IMR-90 (cell line): ENCODE measurements around the gene DNAJC17. TPM values are rescaled to one million over a fixed set of nuclear protein-coding genes. Genes with fewer than 3 reads are reported as not detected.

Experiments used
- ATAC-seq: fragments of 200-7000 bp; cut with Tn5 transposase; 2 replicates; pipeline ENCODE4 v1.9.1; 2020; ENCODE audit warnings: low read depth, mild to moderate bottlenecking, moderate library complexity
- BruUV-seq: library from RNA; stranded (reverse); fragments of 400-500 nt; replicated peaks from 2 replicates; lab custom pipeline; 2021; lab: Mats Ljungman, UMichigan
- CTCF ChIA-PET: fragments of 300-600 bp; formaldehyde crosslinking; extraction: SDS; loops from one replicate; lab custom pipeline; 2021; ENCODE audit warnings: antibody characterized with exemption; lab: Yijun Ruan, JAX
- POLR2A ChIA-PET: fragments of 300-600 bp; sonication (Branson Sonifier 250); formaldehyde crosslinking; loops from one replicate; lab custom pipeline; 2022; ENCODE audit warnings: antibody characterized with exemption; ENCODE audit not compliant: unreplicated experiment; lab: Charles Lee
- DNase-seq: peaks from one replicate; pipeline ENCODE4 v3.0.0; 2013
- H2AFZ ChIP-seq: replicated peaks from 2 replicates; pipeline ENCODE3; 2013; ENCODE audit warnings: low read length, mild to moderate bottlenecking; ENCODE audit not compliant: poor library complexity
- H2AK5ac ChIP-seq: 2 replicates; pipeline ENCODE4 v1.6.1; 2013; ENCODE audit warnings: low read depth, low read length, inconsistent platforms
- H2AK9ac ChIP-seq: replicated peaks from 2 replicates; pipeline ENCODE3; 2013; ENCODE audit warnings: mild to moderate bottlenecking, low read depth, low read length, moderate library complexity; ENCODE audit not compliant: poor library complexity
- H2BK120ac ChIP-seq: 2 replicates; pipeline ENCODE4 v1.6.1; 2013; ENCODE audit warnings: low read depth, low read length, inconsistent platforms
- H2BK15ac ChIP-seq: 3 replicates; pipeline ENCODE4 v1.6.1; 2013; ENCODE audit warnings: low read depth, low read length, inconsistent platforms
- H2BK20ac ChIP-seq: 2 replicates; pipeline ENCODE4 v1.6.1; 2013; ENCODE audit warnings: low read depth, mild to moderate bottlenecking, inconsistent platforms, low read length, moderate library complexity
- H2BK5ac ChIP-seq: 2 replicates; pipeline ENCODE4 v1.6.1; 2013; ENCODE audit warnings: mild to moderate bottlenecking, low read depth, low read length, inconsistent platforms; ENCODE audit not compliant: poor library complexity, severe bottlenecking
- H3K14ac ChIP-seq: replicated peaks from 2 replicates; pipeline ENCODE4 v1.6.1; 2013; ENCODE audit warnings: low read depth, low read length, inconsistent platforms
- H3K18ac ChIP-seq: 2 replicates; pipeline ENCODE4 v1.6.1; 2013; ENCODE audit warnings: low read depth, low read length, control low read depth
- H3K23ac ChIP-seq: 2 replicates; pipeline ENCODE4 v1.6.1; 2013; ENCODE audit warnings: low read depth, low read length, inconsistent platforms
- H3K27ac ChIP-seq: 2 replicates; pipeline ENCODE4 v1.5.1; 2013; ENCODE audit warnings: mild to moderate bottlenecking, control low read depth, low read length; ENCODE audit not compliant: insufficient read depth
- H3K27me3 ChIP-seq: 2 replicates; pipeline ENCODE4 v1.6.1; 2013; ENCODE audit warnings: low read length; ENCODE audit not compliant: control insufficient read depth, insufficient read depth
- H3K36me3 ChIP-seq: 2 replicates; pipeline ENCODE4 v1.6.1; 2013; ENCODE audit warnings: low read length, mixed read lengths; ENCODE audit not compliant: control insufficient read depth, insufficient read depth
- H3K4ac ChIP-seq: 2 replicates; pipeline ENCODE4 v1.6.1; 2013; ENCODE audit warnings: low read depth, low read length, inconsistent platforms
- H3K4me1 ChIP-seq: 2 replicates; pipeline ENCODE4 v1.6.1; 2013; ENCODE audit warnings: low read length, mixed read lengths; ENCODE audit not compliant: control insufficient read depth, insufficient read depth
- H3K4me2 ChIP-seq: 2 replicates; pipeline ENCODE4 v1.6.1; 2013; ENCODE audit warnings: low read depth, mild to moderate bottlenecking, control low read depth, low read length, moderate library complexity
- H3K4me3 ChIP-seq: 2 replicates; pipeline ENCODE4 v1.5.1; 2013; ENCODE audit warnings: low read depth, mild to moderate bottlenecking, control low read depth, low read length, moderate library complexity; ENCODE audit not compliant: insufficient read depth
- H3K56ac ChIP-seq: 2 replicates; pipeline ENCODE4 v1.6.1; 2013; ENCODE audit warnings: low read length, inconsistent platforms; ENCODE audit not compliant: insufficient read depth; ENCODE audit errors: extremely low read depth
- H3K79me1 ChIP-seq, 2 experiments: 2 replicates each; pipeline ENCODE4 v1.6.1; 2013; ENCODE audit warnings: low read length in 2 of 2, inconsistent platforms in 1 of 2, low read depth in 1 of 2
- H3K9ac ChIP-seq: 2 replicates; pipeline ENCODE4 v1.6.1; 2013; ENCODE audit warnings: low read depth, low read length, control low read depth
- H3K9me1 ChIP-seq: 2 replicates; pipeline ENCODE4 v1.6.1; 2013; ENCODE audit warnings: low read length, inconsistent platforms; ENCODE audit not compliant: insufficient read depth
- H3K9me3 ChIP-seq: 2 replicates; pipeline ENCODE4 v1.6.1; 2013; ENCODE audit warnings: low read length; ENCODE audit not compliant: control insufficient read depth, insufficient read depth
- H4K20me1 ChIP-seq: 2 replicates; pipeline ENCODE4 v1.6.1; 2013; ENCODE audit warnings: low read length, inconsistent platforms; ENCODE audit not compliant: insufficient read depth
- H4K5ac ChIP-seq: 2 replicates; pipeline ENCODE4 v1.6.1; 2013; ENCODE audit warnings: mild to moderate bottlenecking, low read depth, low read length, control low read depth
- H4K8ac ChIP-seq, 2 experiments: 2 replicates each; pipeline ENCODE4 v1.6.1; 2013; ENCODE audit warnings: low read depth in 2 of 2, low read length in 2 of 2, control low read depth in 1 of 2, inconsistent platforms in 1 of 2
- H4K91ac ChIP-seq: 2 replicates; pipeline ENCODE4 v1.6.1; 2013; ENCODE audit warnings: low read depth, low read length, inconsistent platforms; ENCODE audit not compliant: insufficient read depth
- BHLHE40 ChIP-seq: fragments of 150-350 bp; IDR thresholded peaks from 2 replicates; pipeline ENCODE4 v1.6.1; 2016; ENCODE audit warnings: mild to moderate bottlenecking, low read depth, low read length
- CEBPB ChIP-seq: IDR thresholded peaks from 2 replicates; pipeline ENCODE4 v1.6.1; 2012; ENCODE audit warnings: low read depth, low read length, improper control_type of control experiment
- CHD1 ChIP-seq: IDR thresholded peaks from 2 replicates; pipeline ENCODE4 v1.6.1; 2012; ENCODE audit warnings: low read depth, low read length, improper control_type of control experiment
- CTCF ChIP-seq: conservative IDR thresholded peaks from 2 replicates; pipeline ENCODE4 v1.5.1; 2012; ENCODE audit warnings: mild to moderate bottlenecking, low read depth, low read length, improper control_type of control experiment
- ELK1 ChIP-seq: fragments of 150-350 bp; IDR thresholded peaks from 2 replicates; pipeline ENCODE4 v1.6.1; 2016; ENCODE audit warnings: low read depth, mild to moderate bottlenecking, low read length, moderate library complexity, borderline replicate concordance
- MAFK ChIP-seq: IDR thresholded peaks from 2 replicates; pipeline ENCODE4 v1.6.1; 2012; ENCODE audit warnings: low read depth, low read length, improper control_type of control experiment
- MXI1 ChIP-seq: IDR thresholded peaks from 2 replicates; pipeline ENCODE4 v1.6.1; 2012; ENCODE audit warnings: low read depth, mild to moderate bottlenecking, low read length, moderate library complexity, borderline replicate concordance
- NFE2L2 ChIP-seq: fragments of 150-350 bp; IDR thresholded peaks from 2 replicates; pipeline ENCODE4 v1.6.1; 2016; ENCODE audit warnings: low read depth, mild to moderate bottlenecking, low read length
- RAD21 ChIP-seq: IDR thresholded peaks from 2 replicates; pipeline ENCODE4 v1.6.1; 2012; ENCODE audit warnings: low read length, improper control_type of control experiment
- RCOR1 ChIP-seq: IDR thresholded peaks from 2 replicates; pipeline ENCODE4 v1.6.1; 2012; ENCODE audit warnings: mild to moderate bottlenecking, low read length, improper control_type of control experiment; ENCODE audit not compliant: insufficient replicate concordance
- RFX5 ChIP-seq: IDR thresholded peaks from 2 replicates; pipeline ENCODE4 v1.8.0; 2012; ENCODE audit warnings: low read depth, mild to moderate bottlenecking, low read length, moderate library complexity
- SMC3 ChIP-seq: fragments of 150-350 bp; IDR thresholded peaks from 2 replicates; pipeline ENCODE4 v1.6.1; 2016; ENCODE audit warnings: low read depth, mild to moderate bottlenecking, antibody characterized with exemption, low read length, moderate library complexity
- WGBS, 2 experiments: methylation state at CpG; one replicate each; pipeline versions ENCODE4 v1.1.5 to v1.1.7; 2013; ENCODE audit warnings: missing lambda C conversion rate in 2 of 2; ENCODE audit not compliant: insufficient read length in 1 of 2; ENCODE audit errors: extremely low coverage in 2 of 2; 5-methylcytosine and 5-hydroxymethylcytosine counted together
- dilution Hi-C: fragments of 300-500 bp; cut with HindIII; formaldehyde crosslinking; loops from one replicate; pipeline ENCODE4 v1.14.3; 2018; ENCODE audit warnings: low sequenced_read_pairs; ENCODE audit not compliant: unreplicated experiment
- in situ Hi-C: fragments of 300-500 bp; cut with MboI; formaldehyde crosslinking; loops from 3 replicates; pipeline ENCODE4 v1.14.3; 2019; ENCODE audit warnings: low sequenced_read_pairs, inconsistent platforms, mixed read lengths
- intact Hi-C: fragments of 100-400 bp; cut with micrococcal nuclease; formaldehyde crosslinking; loops from 2 replicates; pipeline ENCODE4 v1.10.0; 2022
- polyA plus RNA-seq, 3 experiments: library from polyadenylated mRNA; depleted of rRNA; stranded (reverse); fragments of >200 nt; gene quantifications; 2 replicates each; pipeline ENCODE4 v1.2.3, GENCODE V29; 2012; ENCODE audit warnings: low replicate concordance in 1 of 3
- total RNA-seq: library from RNA; depleted of rRNA; stranded (reverse); fragments of >200 nt; gene quantifications from 2 replicates; pipeline ENCODE4 v1.2.3, GENCODE V29; 2012

DNAJC17 gene
- total and polyA plus RNA-seq, 2 of the 4 experiments (the other 2 are of a cell fraction), result 58.6 to 107 TPM

GRCh38 chr15:40750885-40751284, 56.4 kb downstream of the DNAJC17 start:
- H3K14ac ChIP-seq, result no peak overlapping the region
- peaks cover 1% of the 10 kb centered on the region; the same call in 1 of the 2 replicates for H3K4me1 ChIP-seq
- peak overlapping the region; percentile 76 for H2AK9ac ChIP-seq
- no peak overlapping the region for H3K27ac ChIP-seq
- no peak overlapping the region for H3K4me3 ChIP-seq
- H3K56ac ChIP-seq, result no peak overlapping the region
- no peak overlapping the region for H2BK120ac ChIP-seq
- peaks cover 25% of the 10 kb centered on the region for H3K36me3 ChIP-seq
- DNase-seq, result no peak
- no peak overlapping the region for H4K8ac ChIP-seq
- dilution Hi-C loops (no loop called here), intact Hi-C loops (no loop called here), in situ Hi-C loops (no loop called here)
- H3K9ac ChIP-seq, result no peak overlapping the region
- no peak overlapping the region for H2AFZ ChIP-seq
- H3K9me3 ChIP-seq, result no peaks in the 10 kb centered on the region
- H3K4me2 ChIP-seq, result no peak overlapping the region
- no peaks in the 10 kb centered on the region for H3K27me3 ChIP-seq
- H2AK5ac ChIP-seq, result no peak overlapping the region
- H3K79me1 ChIP-seq, result peaks cover 6 to 41% of the 10 kb centered on the region in 2 experiments; a peak in 3 of 4 replicates
- no peaks in the 10 kb centered on the region for H4K20me1 ChIP-seq
- no peak overlapping the region for H4K5ac ChIP-seq
- POLR2A ChIA-PET, result no interaction called here
- no peak overlapping the region for H4K91ac ChIP-seq
- no TSS peak for BruUV-seq
- no peaks in the 10 kb centered on the region for H3K9me1 ChIP-seq
- WGBS, 2 experiments, result no CpG with 5 or more reads among the region's 4 CpGs
- no peak for ATAC-seq
- H2BK20ac ChIP-seq, result no peak overlapping the region
- no peak overlapping the region for H3K4ac ChIP-seq
- CTCF ChIA-PET, result interaction anchor here (1.6 kb wide), 1 partner anchor 143 kb away, joined by 3 read pairs; the partner anchor contains the start of gene VPS18
- H3K23ac ChIP-seq, result no peak overlapping the region
- TF ChIP-seq SMC3 (no peak), CHD1 (no peak), BHLHE40 (no peak), NFE2L2 (no peak), MAFK (no peak), RFX5 (no peak), CTCF (no peak), ELK1 (no peak), RCOR1 (no peak), RAD21 (no peak), CEBPB (no peak), MXI1 (no peak)
- no peak overlapping the region for H3K18ac ChIP-seq
- H2BK15ac ChIP-seq, result no peak overlapping the region
- no peak overlapping the region for H2BK5ac ChIP-seq
